Neural cell (in vitro differentiated cells): ENCODE results near the gene GPS2.

Source experiments
- CTCF ChIP-seq: fragments of 450-650 bp; IDR thresholded peaks from 2 replicates; pipeline ENCODE4 v1.5.1; 2014; ENCODE audit warnings: antibody characterized with exemption, mild to moderate bottlenecking, moderate library complexity; ENCODE audit not compliant: poor library complexity, severe bottlenecking
- SMC3 ChIP-seq: fragments of 450-650 bp; conservative IDR thresholded peaks from 2 replicates; pipeline ENCODE4 v1.6.1; 2014; ENCODE audit warnings: antibody characterized with exemption, mild to moderate bottlenecking, moderate library complexity; ENCODE audit not compliant: poor library complexity

- TF ChIP-seq CTCF (no peak), SMC3 (no peak)
Measured at GRCh38 chr17:7318121-7318860, 3.1 kb upstream of the GPS2 start.
